DND-41 (cell line): ENCODE measurements around the gene PRAMEF12.

Source experiments
- CTCF ChIP-seq: IDR thresholded peaks from 2 replicates; pipeline ENCODE4 v1.5.1; 2012; ENCODE audit warnings: borderline replicate concordance, low read length, moderate library complexity, mild to moderate bottlenecking; ENCODE audit not compliant: poor library complexity, severe bottlenecking; ENCODE audit errors: extremely low read depth
- EZH2 ChIP-seq: IDR thresholded peaks from 3 replicates; pipeline ENCODE4 v1.6.1; 2012; ENCODE audit warnings: borderline replicate concordance, low read depth, mild to moderate bottlenecking, moderate library complexity, low read length, inconsistent platforms; ENCODE audit not compliant: severe bottlenecking

GRCh38 chr1:12754738-12755137, 18.8 kb upstream of the PRAMEF12 start:
- TF ChIP-seq EZH2: no peak
- no peak for TF ChIP-seq CTCF
